ENCODE measurements around the gene SERPINI1.

The SERPINI1 gene

GRCh38 chr3:167854063-167854462 is 118.5 kb downstream of the SERPINI1 start:
- no peak for TF ChIP-seq CTCF (IDR thresholded peaks at IDR 0.05; ENCODE audit: control extremely low read depth, extremely low read depth, low read depth, missing control alignments)
- POLR2A ChIA-PET: no interaction called here
- DNase-seq (ENCODE audit: extremely low spot score): no peak
- CTCF ChIA-PET: interaction anchor here (1.1 to 1.5 kb wide), 5 partner anchors 9 to 148 kb away, joined by 3 read pairs; no protein-coding TSS in a partner anchor

- TF ChIP-seq CTCF (IDR thresholded peaks at IDR 0.05; ENCODE audit: control extremely low read depth, extremely low read depth, low read depth, missing control alignments): no peak
- no peak for DNase-seq (ENCODE audit: extremely low spot score)
- ChIA-PET CTCF (interaction anchor here (0.8 to 1.5 kb wide), 6 partner anchors 9 to 475 kb away, joined by 3 to 4 read pairs (median 3); partner anchors contain the start of gene ZBBX), POLR2A (no interaction called here)
Measured at GRCh38 chr3:167854846-167855245, 119.3 kb downstream of the SERPINI1 start.

- POLR2A ChIA-PET: no interaction called here
- DNase-seq (ENCODE audit: extremely low spot score): no peak
- CTCF ChIA-PET: interaction anchor here (0.8 to 1.3 kb wide), 5 partner anchors 9 to 475 kb away, joined by 3 to 4 read pairs (median 3); partner anchors contain the start of gene ZBBX
- TF ChIP-seq CTCF (IDR thresholded peaks at IDR 0.05; ENCODE audit: control extremely low read depth, extremely low read depth, low read depth, missing control alignments): no peak
Measured at GRCh38 chr3:167855306-167855705, 119.8 kb downstream of the SERPINI1 start.

- ChIA-PET CTCF (interaction anchor here (1.0 kb wide), 1 partner anchor 13 kb away, joined by 6 read pairs; no protein-coding TSS in a partner anchor), POLR2A (no interaction called here)
- TF ChIP-seq CTCF (IDR thresholded peaks at IDR 0.05; ENCODE audit: control extremely low read depth, extremely low read depth, low read depth, missing control alignments): no peak
- DNase-seq (ENCODE audit: extremely low spot score): no peak
Measured at GRCh38 chr3:167858865-167859264, 123.3 kb downstream of the SERPINI1 start.

DNA sequence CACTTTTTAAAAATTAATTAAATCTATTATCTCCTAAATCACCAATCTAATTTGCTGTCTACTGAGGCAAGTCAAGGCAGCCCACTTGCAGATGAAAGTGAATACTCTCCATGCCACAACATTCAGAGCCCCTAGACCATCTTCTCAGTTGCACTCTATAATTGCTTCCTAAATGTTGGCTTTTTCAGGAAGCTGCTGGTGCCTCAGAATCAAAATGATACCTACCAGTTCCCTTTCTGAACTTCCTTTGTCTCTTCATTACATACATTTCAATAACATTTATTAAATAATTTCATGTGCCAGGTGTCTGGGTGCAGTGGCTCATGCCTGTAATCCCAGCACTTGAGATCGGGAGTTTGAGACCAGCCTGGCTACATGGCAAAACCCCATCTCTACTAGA is 124.1 kb downstream of the SERPINI1 start:
- DNase-seq (ENCODE audit: extremely low spot score): no peak
- no peak for TF ChIP-seq CTCF (IDR thresholded peaks at IDR 0.05; ENCODE audit: control extremely low read depth, extremely low read depth, low read depth, missing control alignments)
- ChIA-PET POLR2A (no interaction called here), CTCF (interaction anchor here (1.0 to 2.5 kb wide), 4 partner anchors 9 to 479 kb away, joined by 3 to 11 read pairs (median 5); partner anchors contain the start of gene ZBBX)

GRCh38 chr3:167861649-167862048 is 126.1 kb downstream of the SERPINI1 start:
- ChIA-PET CTCF (interaction anchor here (1.2 to 2.5 kb wide), 5 partner anchors 10 to 66 kb away, joined by 3 to 13 read pairs (median 5); no protein-coding TSS in a partner anchor), POLR2A (no interaction called here)
- no peak for DNase-seq (ENCODE audit: extremely low spot score)
- TF ChIP-seq CTCF (IDR thresholded peaks at IDR 0.05; ENCODE audit: control extremely low read depth, extremely low read depth, low read depth, missing control alignments): no peak
